Ovary (tissue), 3 donors: Measurements from ENCODE around the gene ROR2.

Experiments used
- POLR2A ChIP-seq: fragments of 450-650 bp; IDR thresholded peaks from one replicate; pipeline ENCODE4 v1.6.1; 2017; ENCODE audit warnings: antibody characterized with exemption, mild to moderate bottlenecking, moderate library complexity
- TF ChIP-seq, protein P1 (sequence below), 3 donors: fragments of 450-650 bp in 2 of 3; fragments of 200-600 bp in 1 of 3; IDR thresholded peaks; one replicate each; pipeline versions ENCODE4 v1.5.1 to v1.8.0; 2016 to 2022; ENCODE audit warnings: antibody characterized with exemption in 3 of 3, mild to moderate bottlenecking in 1 of 3
- donor health status: DM: no; HTN: no; CAD: no.

- TF ChIP-seq, protein P1, sequence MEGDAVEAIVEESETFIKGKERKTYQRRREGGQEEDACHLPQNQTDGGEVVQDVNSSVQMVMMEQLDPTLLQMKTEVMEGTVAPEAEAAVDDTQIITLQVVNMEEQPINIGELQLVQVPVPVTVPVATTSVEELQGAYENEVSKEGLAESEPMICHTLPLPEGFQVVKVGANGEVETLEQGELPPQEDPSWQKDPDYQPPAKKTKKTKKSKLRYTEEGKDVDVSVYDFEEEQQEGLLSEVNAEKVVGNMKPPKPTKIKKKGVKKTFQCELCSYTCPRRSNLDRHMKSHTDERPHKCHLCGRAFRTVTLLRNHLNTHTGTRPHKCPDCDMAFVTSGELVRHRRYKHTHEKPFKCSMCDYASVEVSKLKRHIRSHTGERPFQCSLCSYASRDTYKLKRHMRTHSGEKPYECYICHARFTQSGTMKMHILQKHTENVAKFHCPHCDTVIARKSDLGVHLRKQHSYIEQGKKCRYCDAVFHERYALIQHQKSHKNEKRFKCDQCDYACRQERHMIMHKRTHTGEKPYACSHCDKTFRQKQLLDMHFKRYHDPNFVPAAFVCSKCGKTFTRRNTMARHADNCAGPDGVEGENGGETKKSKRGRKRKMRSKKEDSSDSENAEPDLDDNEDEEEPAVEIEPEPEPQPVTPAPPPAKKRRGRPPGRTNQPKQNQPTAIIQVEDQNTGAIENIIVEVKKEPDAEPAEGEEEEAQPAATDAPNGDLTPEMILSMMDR (IDR thresholded peaks at IDR 0.05) = no peak
- no peak for TF ChIP-seq POLR2A
Measured at GRCh38 chr9:91705386-91705785, 244.6 kb downstream of the ROR2 start.
